Measurements from ENCODE around the gene GPR150.

DNA sequence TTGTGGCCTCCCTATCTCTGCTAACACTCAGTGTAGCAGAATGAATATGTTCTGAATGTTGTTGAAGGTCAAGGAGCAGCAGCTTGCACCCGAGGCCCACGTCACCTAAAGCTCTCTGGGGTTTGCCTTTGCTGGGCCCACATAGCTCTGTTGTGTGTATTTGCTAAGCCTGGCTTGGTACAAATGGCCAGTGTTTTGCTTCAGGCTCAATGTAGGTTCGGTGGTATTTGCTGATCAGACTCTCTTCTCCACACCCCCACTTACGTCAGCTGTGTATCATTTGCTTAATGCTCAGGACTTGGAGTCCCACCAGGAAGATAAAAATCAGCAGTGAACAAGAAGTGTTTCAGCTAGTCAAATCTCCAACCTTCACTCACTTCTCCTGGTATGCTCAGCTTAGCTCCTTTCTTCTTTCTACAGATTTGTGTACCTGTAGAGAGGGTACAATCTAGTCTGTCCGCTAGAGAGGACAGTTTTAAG is 21.9 kb downstream of the GPR150 start:
- TF ChIP-seq ZBTB1 (CRISPR knock-in tag; IDR thresholded peaks at IDR 0.05; ENCODE audit: borderline replicate concordance, low read depth) (no peak), TBP (optimal IDR thresholded peaks at IDR 0.05; ENCODE audit: low read depth, low read length) (no peak), POLR2A (conservative IDR thresholded peaks at IDR 0.05) (no peak), SPI1 (IDR thresholded peaks at IDR 0.05; ENCODE audit: borderline replicate concordance, low read depth, low read length) (no peak), JUND (IDR thresholded peaks at IDR 0.05; ENCODE audit: borderline replicate concordance, low read depth, low read length) (no peak), JUND (tag; IDR thresholded peaks at IDR 0.05; ENCODE audit: borderline replicate concordance, low read depth, low read length) (no peak), HNRNPL (IDR thresholded peaks at IDR 0.05; ENCODE audit: low read depth, low read length) (no peak), KAT8 (IDR thresholded peaks at IDR 0.05; ENCODE audit: low read depth) (no peak), ZFP36 (IDR thresholded peaks at IDR 0.05; ENCODE audit: low read depth, low read length, partially characterized antibody) (no peak), RBFOX2 (IDR thresholded peaks at IDR 0.05; ENCODE audit: low read depth, low read length) (no peak), YY1 (IDR thresholded peaks at IDR 0.05; ENCODE audit: borderline replicate concordance in 1 of 3, control insufficient read depth in 1 of 3, extremely low read depth in 1 of 3, insufficient read depth in 3 of 3, insufficient read length in 1 of 3, insufficient replicate concordance in 2 of 3, low read depth in 1 of 3, low read length in 2 of 3) (no peak), ZNF561 (CRISPR knock-in tag; conservative IDR thresholded peaks at IDR 0.05) (no peak), CHD2 (IDR thresholded peaks at IDR 0.05; ENCODE audit: low read depth, low read length) (no peak)
- TF ChIP-seq, protein P1, sequence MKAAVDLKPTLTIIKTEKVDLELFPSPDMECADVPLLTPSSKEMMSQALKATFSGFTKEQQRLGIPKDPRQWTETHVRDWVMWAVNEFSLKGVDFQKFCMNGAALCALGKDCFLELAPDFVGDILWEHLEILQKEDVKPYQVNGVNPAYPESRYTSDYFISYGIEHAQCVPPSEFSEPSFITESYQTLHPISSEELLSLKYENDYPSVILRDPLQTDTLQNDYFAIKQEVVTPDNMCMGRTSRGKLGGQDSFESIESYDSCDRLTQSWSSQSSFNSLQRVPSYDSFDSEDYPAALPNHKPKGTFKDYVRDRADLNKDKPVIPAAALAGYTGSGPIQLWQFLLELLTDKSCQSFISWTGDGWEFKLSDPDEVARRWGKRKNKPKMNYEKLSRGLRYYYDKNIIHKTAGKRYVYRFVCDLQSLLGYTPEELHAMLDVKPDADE (conservative IDR thresholded peaks at IDR 0.05; ENCODE audit: control insufficient read depth, low read depth, low read length): no peak
- TF ChIP-seq, protein P2, sequence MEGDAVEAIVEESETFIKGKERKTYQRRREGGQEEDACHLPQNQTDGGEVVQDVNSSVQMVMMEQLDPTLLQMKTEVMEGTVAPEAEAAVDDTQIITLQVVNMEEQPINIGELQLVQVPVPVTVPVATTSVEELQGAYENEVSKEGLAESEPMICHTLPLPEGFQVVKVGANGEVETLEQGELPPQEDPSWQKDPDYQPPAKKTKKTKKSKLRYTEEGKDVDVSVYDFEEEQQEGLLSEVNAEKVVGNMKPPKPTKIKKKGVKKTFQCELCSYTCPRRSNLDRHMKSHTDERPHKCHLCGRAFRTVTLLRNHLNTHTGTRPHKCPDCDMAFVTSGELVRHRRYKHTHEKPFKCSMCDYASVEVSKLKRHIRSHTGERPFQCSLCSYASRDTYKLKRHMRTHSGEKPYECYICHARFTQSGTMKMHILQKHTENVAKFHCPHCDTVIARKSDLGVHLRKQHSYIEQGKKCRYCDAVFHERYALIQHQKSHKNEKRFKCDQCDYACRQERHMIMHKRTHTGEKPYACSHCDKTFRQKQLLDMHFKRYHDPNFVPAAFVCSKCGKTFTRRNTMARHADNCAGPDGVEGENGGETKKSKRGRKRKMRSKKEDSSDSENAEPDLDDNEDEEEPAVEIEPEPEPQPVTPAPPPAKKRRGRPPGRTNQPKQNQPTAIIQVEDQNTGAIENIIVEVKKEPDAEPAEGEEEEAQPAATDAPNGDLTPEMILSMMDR (IDR thresholded peaks at IDR 0.05 in 2 of 3, conservative IDR thresholded peaks at IDR 0.05 in 1 of 3; ENCODE audit: insufficient read depth in 2 of 3, low read depth in 1 of 3, low read length in 3 of 3): no peak
